OCI-LY1 (cell line): ENCODE results near the gene ZNF175.

ENCODE experiments used
- H2AFZ ChIP-seq: fragments of 200-600 bp; sonication (generic), shearing (Covaris generic); 2 replicates; pipeline ENCODE4 v1.6.0; 2014; ENCODE audit warnings: antibody characterized with exemption, mild to moderate bottlenecking, low read length
- H3F3A ChIP-seq: fragments of 200-600 bp; sonication (generic), shearing (Covaris generic); 2 replicates; pipeline ENCODE4 v1.6.0; 2014; ENCODE audit warnings: mild to moderate bottlenecking, antibody characterized with exemption, low read length, moderate library complexity; ENCODE audit not compliant: insufficient read depth
- H3K27ac ChIP-seq: fragments of 200-600 bp; sonication (generic); 2 replicates; pipeline ENCODE4 v1.5.1; 2014; ENCODE audit warnings: low read length, mixed run types, mild to moderate bottlenecking, low read depth; ENCODE audit not compliant: poor library complexity, severe bottlenecking
- H3K27me3 ChIP-seq: fragments of 200-600 bp; sonication (generic); 2 replicates; pipeline ENCODE4 v1.6.0; 2014; ENCODE audit warnings: antibody characterized with exemption, mild to moderate bottlenecking, low read length, moderate library complexity; ENCODE audit not compliant: insufficient read depth
- H3K36me3 ChIP-seq: fragments of 200-600 bp; sonication (generic); 2 replicates; pipeline ENCODE4 v1.6.1; 2014; ENCODE audit warnings: mild to moderate bottlenecking, antibody characterized with exemption, low read length, moderate library complexity, mixed read lengths; ENCODE audit not compliant: insufficient read depth
- H3K4me1 ChIP-seq: fragments of 200-600 bp; sonication (generic); 2 replicates; pipeline ENCODE4 v1.5.1; 2014; ENCODE audit warnings: mild to moderate bottlenecking, low read length, moderate library complexity; ENCODE audit not compliant: insufficient read depth, severe bottlenecking
- H3K4me2 ChIP-seq: fragments of 200-600 bp; sonication (generic), shearing (Covaris generic); 2 replicates; pipeline ENCODE4 v1.6.1; 2014; ENCODE audit warnings: low read length
- H3K4me3 ChIP-seq: fragments of 200-600 bp; sonication (generic); 2 replicates; pipeline ENCODE4 v1.5.1; 2014; ENCODE audit warnings: low read length, low read depth, mild to moderate bottlenecking, mixed read lengths; ENCODE audit not compliant: poor library complexity, severe bottlenecking
- H3K79me2 ChIP-seq: fragments of 200-600 bp; shearing (Covaris generic); 2 replicates; pipeline ENCODE4 v1.6.1; 2016; ENCODE audit warnings: mixed run types, low read length, mixed read lengths; ENCODE audit not compliant: insufficient read depth
- H3K9ac ChIP-seq: fragments of 200-600 bp; sonication (generic), shearing (Covaris generic); 2 replicates; pipeline ENCODE4 v1.6.1; 2014; ENCODE audit warnings: mild to moderate bottlenecking, low read length, mixed read lengths
- H3K9me2 ChIP-seq: fragments of 200-600 bp; sonication (generic), shearing (Covaris generic); 2 replicates; pipeline ENCODE4 v1.6.1; 2014; ENCODE audit warnings: low read depth, mild to moderate bottlenecking, low read length, mixed read lengths
- H3K9me3 ChIP-seq: fragments of 200-600 bp; shearing (Covaris generic); 2 replicates; pipeline ENCODE4 v1.6.1; 2014; ENCODE audit warnings: low read length, mixed read lengths
- H4K20me1 ChIP-seq: fragments of 200-600 bp; sonication (generic), shearing (Covaris generic); 2 replicates; pipeline ENCODE4 v1.6.0; 2016; ENCODE audit warnings: mild to moderate bottlenecking, low read length; ENCODE audit not compliant: insufficient read depth
- EZH2 ChIP-seq: fragments of 200-600 bp; sonication (generic), shearing (Covaris generic); IDR thresholded peaks from 2 replicates; pipeline ENCODE4 v1.8.0; 2017; ENCODE audit warnings: borderline replicate concordance, mixed run types, mild to moderate bottlenecking, antibody characterized with exemption, low read length, moderate library complexity, mixed read lengths
- TF ChIP-seq, protein P1 (sequence below): fragments of 200-600 bp; sonication (generic), shearing (Covaris generic); IDR thresholded peaks from 2 replicates; pipeline ENCODE4 v1.5.1; 2017; ENCODE audit warnings: mild to moderate bottlenecking, antibody characterized with exemption, low read length, moderate library complexity, mixed read lengths

Gene ZNF175

DNA sequence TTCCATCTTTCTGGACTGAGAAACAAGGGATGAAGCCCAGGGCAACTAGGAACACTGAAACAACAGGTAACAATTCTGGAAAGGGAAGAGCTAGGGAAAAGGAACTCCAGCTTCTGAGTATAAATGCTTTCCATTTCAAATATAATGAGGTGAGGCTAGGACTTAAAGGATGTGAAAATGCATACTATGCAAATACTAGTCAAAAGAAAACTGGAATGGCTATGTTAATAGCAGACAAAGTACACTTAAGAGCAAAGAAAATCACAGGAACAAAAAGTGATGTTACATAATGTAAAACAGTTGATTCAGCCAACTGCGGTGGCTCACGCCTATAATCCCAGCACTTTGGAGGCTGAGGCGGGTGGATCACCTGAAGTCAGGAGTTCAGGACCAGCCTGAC, 69.3 kb downstream of the ZNF175 start:
- Histone ChIP-seq H4K20me1 (no peaks in the 10 kb centered on the region), H3K27ac (no peak overlapping the region), H3K27me3 (0 out of 2 replicates have a peak, but pooled peaks cover 4% of the 10 kb centered on the region), H2AFZ (no peak overlapping the region), H3K79me2 (no peaks in the 10 kb centered on the region), H3K4me1 (no peaks in the 10 kb centered on the region), H3K4me2 (no peak overlapping the region), H3K9me2 (no peaks in the 10 kb centered on the region), H3K4me3 (no peak overlapping the region), H3F3A (no peaks in the 10 kb centered on the region), H3K9ac (no peak overlapping the region), H3K9me3 (peaks cover 4% of the 10 kb centered on the region; the same call in 1 of the 2 replicates), H3K36me3 (no peaks in the 10 kb centered on the region)
- no peak for TF ChIP-seq EZH2
- TF ChIP-seq, protein P1, sequence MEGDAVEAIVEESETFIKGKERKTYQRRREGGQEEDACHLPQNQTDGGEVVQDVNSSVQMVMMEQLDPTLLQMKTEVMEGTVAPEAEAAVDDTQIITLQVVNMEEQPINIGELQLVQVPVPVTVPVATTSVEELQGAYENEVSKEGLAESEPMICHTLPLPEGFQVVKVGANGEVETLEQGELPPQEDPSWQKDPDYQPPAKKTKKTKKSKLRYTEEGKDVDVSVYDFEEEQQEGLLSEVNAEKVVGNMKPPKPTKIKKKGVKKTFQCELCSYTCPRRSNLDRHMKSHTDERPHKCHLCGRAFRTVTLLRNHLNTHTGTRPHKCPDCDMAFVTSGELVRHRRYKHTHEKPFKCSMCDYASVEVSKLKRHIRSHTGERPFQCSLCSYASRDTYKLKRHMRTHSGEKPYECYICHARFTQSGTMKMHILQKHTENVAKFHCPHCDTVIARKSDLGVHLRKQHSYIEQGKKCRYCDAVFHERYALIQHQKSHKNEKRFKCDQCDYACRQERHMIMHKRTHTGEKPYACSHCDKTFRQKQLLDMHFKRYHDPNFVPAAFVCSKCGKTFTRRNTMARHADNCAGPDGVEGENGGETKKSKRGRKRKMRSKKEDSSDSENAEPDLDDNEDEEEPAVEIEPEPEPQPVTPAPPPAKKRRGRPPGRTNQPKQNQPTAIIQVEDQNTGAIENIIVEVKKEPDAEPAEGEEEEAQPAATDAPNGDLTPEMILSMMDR, result no peak

DNA sequence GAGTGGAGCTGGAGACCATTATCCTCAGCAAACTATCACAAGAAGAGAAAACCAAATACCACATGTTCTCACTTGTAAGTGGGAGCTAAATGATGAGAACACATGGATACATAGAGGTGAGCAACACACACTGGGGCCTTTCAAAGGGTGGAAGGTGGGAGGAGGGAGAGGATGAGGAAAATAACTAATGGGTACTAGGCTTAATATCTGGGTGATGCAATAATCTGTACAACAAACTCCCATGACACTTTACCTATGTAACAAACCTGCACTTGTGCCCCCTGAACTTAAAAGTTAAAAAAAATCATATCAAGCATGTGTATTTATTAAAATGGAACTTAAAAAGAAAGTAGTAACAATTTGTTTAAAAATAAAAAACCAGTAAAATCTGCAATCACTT, 70.6 kb downstream of the ZNF175 start:
- no peak overlapping the region for H3K9ac ChIP-seq
- H3K9me3 ChIP-seq, result peaks cover 4% of the 10 kb centered on the region; the same call in 1 of the 2 replicates
- H3K36me3 ChIP-seq, result no peaks in the 10 kb centered on the region
- H3K9me2 ChIP-seq, result no peaks in the 10 kb centered on the region
- H3K79me2 ChIP-seq, result no peaks in the 10 kb centered on the region
- TF ChIP-seq, protein P1, result no peak
- H2AFZ ChIP-seq, result no peak overlapping the region
- H3K27me3 ChIP-seq, result 0 out of 2 replicates have a peak, but pooled peaks cover 4% of the 10 kb centered on the region
- no peaks in the 10 kb centered on the region for H4K20me1 ChIP-seq
- H3K27ac ChIP-seq, result no peak overlapping the region
- H3K4me3 ChIP-seq, result no peak overlapping the region
- no peaks in the 10 kb centered on the region for H3F3A ChIP-seq
- no peaks in the 10 kb centered on the region for H3K4me1 ChIP-seq
- no peak overlapping the region for H3K4me2 ChIP-seq
